Upper lobe of right lung (tissue), 1 donor: ENCODE measurements around the gene ZEB1. TPM values are rescaled to one million over a fixed set of nuclear protein-coding genes. Genes with fewer than 3 reads are reported as not detected.

Experiments
- ATAC-seq: fragments of 200-7000 bp; cut with Tn5 transposase; one replicate; pipeline ENCODE4 v1.9.1; 2020; ENCODE audit warnings: mild to moderate bottlenecking, moderate library complexity
- DNase-seq: peaks from one replicate; pipeline ENCODE4 v3.0.0-alpha.2; 2020
- H3K27ac ChIP-seq: fragments of 200-600 bp; one replicate; pipeline ENCODE4 v1.8.0; 2022
- H3K27me3 ChIP-seq: fragments of 200-600 bp; one replicate; pipeline ENCODE4 v1.8.0; 2022; ENCODE audit warnings: mild to moderate bottlenecking
- H3K36me3 ChIP-seq: fragments of 200-600 bp; one replicate; pipeline ENCODE4 v1.8.0; 2022
- H3K4me1 ChIP-seq: fragments of 200-600 bp; one replicate; pipeline ENCODE4 v1.8.0; 2022
- H3K4me3 ChIP-seq: fragments of 200-600 bp; one replicate; pipeline ENCODE4 v1.8.0; 2022; ENCODE audit warnings: mild to moderate bottlenecking
- H3K9me3 ChIP-seq: fragments of 200-600 bp; one replicate; pipeline ENCODE4 v1.8.0; 2022
- CTCF ChIP-seq: fragments of 200-600 bp; IDR thresholded peaks from one replicate; pipeline ENCODE4 v1.8.0; 2022; ENCODE audit warnings: antibody characterized with exemption
- intact Hi-C: fragments of 100-400 bp; cut with DNase I; formaldehyde crosslinking; loops from one replicate; pipeline ENCODE4 v1.11.0; 2022
- total RNA-seq: library from RNA; stranded (reverse); fragmentation: NEBNext Ultra II Directional; extraction: Animal tissue kit (Norgen Biotek cat#: 25700); gene quantifications from one replicate; pipeline ENCODE4 v1.2.1, GENCODE V29; 2021
- donor health status: DM: no; HTN: yes; CAD: no; lungs with severe emphysema.

Gene ZEB1
- total RNA-seq, 1 donor from 2014 or later, result 55.2 TPM

GRCh38 chr10:31393844-31394243, 74.8 kb downstream of the ZEB1 start:
- Histone ChIP-seq H3K36me3 (no peaks in the 10 kb centered on the region), H3K9me3 (no peaks in the 10 kb centered on the region), H3K4me1 (peaks cover 3% of the 10 kb centered on the region), H3K4me3 (no peak overlapping the region), H3K27ac (no peak overlapping the region), H3K27me3 (no peaks in the 10 kb centered on the region)
- ATAC-seq, result no peak
- no peak for TF ChIP-seq CTCF
- intact Hi-C loops, result no loop called here
- no peak for DNase-seq

- Histone ChIP-seq H3K4me1 (peaks cover 3% of the 10 kb centered on the region), H3K9me3 (no peaks in the 10 kb centered on the region), H3K36me3 (no peaks in the 10 kb centered on the region), H3K4me3 (no peak overlapping the region), H3K27me3 (no peaks in the 10 kb centered on the region), H3K27ac (no peak overlapping the region)
- DNase-seq, result no peak
- intact Hi-C loops, result no loop called here
- no peak for TF ChIP-seq CTCF
- ATAC-seq, result no peak
Observed at GRCh38 chr10:31395695-31396094, 76.7 kb downstream of the ZEB1 start.

GRCh38 chr10:31396376-31396775, 77.4 kb downstream of the ZEB1 start:
- H3K36me3 ChIP-seq, result no peaks in the 10 kb centered on the region
- no peak for TF ChIP-seq CTCF
- ATAC-seq (no peak), DNase-seq (no peak)
- no peak overlapping the region for H3K4me3 ChIP-seq
- H3K4me1 ChIP-seq, result peaks cover 3% of the 10 kb centered on the region
- no peak overlapping the region for H3K27ac ChIP-seq
- intact Hi-C loops, result no loop called here
- H3K27me3 ChIP-seq, result no peaks in the 10 kb centered on the region
- no peaks in the 10 kb centered on the region for H3K9me3 ChIP-seq

- Histone ChIP-seq H3K36me3 (no peaks in the 10 kb centered on the region), H3K9me3 (no peaks in the 10 kb centered on the region), H3K4me1 (peaks cover 3% of the 10 kb centered on the region), H3K27me3 (no peaks in the 10 kb centered on the region), H3K27ac (no peak overlapping the region), H3K4me3 (no peak overlapping the region)
- ATAC-seq, result no peak
- DNase-seq, result no peak
- intact Hi-C loops, result no loop called here
- TF ChIP-seq CTCF, result no peak
Observed at GRCh38 chr10:31397852-31398251, 78.8 kb downstream of the ZEB1 start.

GRCh38 chr10:31399171-31399570, 80.2 kb downstream of the ZEB1 start:
- Histone ChIP-seq H3K36me3 (no peaks in the 10 kb centered on the region), H3K9me3 (no peaks in the 10 kb centered on the region), H3K27me3 (no peaks in the 10 kb centered on the region), H3K4me3 (no peak overlapping the region), H3K27ac (no peak overlapping the region), H3K4me1 (peaks cover 3% of the 10 kb centered on the region)
- TF ChIP-seq CTCF, result no peak
- ATAC-seq (no peak), DNase-seq (no peak)
- intact Hi-C loops, result no loop called here

GRCh38 chr10:31399631-31400030, 80.6 kb downstream of the ZEB1 start:
- peaks cover 3% of the 10 kb centered on the region for H3K4me1 ChIP-seq
- no peak for TF ChIP-seq CTCF
- no peaks in the 10 kb centered on the region for H3K9me3 ChIP-seq
- H3K36me3 ChIP-seq, result no peaks in the 10 kb centered on the region
- H3K27me3 ChIP-seq, result no peaks in the 10 kb centered on the region
- no peak overlapping the region for H3K4me3 ChIP-seq
- DNase-seq, result no peak
- intact Hi-C loops, result no loop called here
- no peak overlapping the region for H3K27ac ChIP-seq
- ATAC-seq, result no peak
